ENCODE results near the gene UBA7.

DNA sequence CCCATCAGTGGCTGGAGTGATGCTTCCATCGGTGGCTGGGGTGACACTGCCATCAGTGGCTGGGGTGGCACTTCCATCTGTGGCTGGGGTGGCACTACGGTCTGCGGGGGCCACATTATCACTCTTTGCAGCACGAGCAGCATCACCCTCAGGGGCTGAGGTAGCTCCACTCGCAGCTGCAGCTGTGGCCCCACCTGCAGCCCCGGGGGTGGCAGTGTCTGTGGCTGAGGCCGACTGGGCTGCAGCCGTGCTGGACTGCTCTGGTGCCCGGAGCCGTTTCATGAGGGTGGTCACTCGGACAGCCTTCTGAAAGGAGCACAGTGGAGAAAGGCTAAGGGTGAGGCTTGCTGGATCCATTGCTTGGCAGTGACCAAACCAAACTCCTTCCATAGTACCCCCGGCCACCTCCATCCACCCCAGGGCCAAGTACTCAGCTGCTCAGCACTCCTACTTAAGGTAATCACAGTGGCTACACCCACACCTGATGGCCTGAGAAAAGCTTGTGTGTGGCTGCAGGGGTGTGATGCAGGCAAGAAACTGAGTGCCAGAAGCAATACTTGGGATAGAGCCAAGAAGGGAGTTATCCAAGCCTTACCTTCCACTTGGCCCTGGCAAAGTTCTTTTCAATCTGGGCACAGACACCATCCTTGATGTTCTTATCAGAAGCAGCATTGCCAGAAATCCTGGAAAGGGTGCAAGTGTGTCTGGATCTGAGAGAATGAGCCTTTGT is 46.0 kb upstream of the UBA7 start:
- no peak for TF ChIP-seq POLR2A (IDR thresholded peaks at IDR 0.05)
- TF ChIP-seq CTCF (IDR thresholded peaks at IDR 0.05) = no peak

Measured in ovary (tissue), 3 donors.